Natural killer cell treated with Interleukin-12 subunit alpha and Interleukin-12 subunit beta and Interleukin-15 and Interleukin-18, amount 100 ng/mL, for 72 hours (primary cell): ENCODE measurements around the gene ZNF785. TPM values are rescaled to one million over a fixed set of nuclear protein-coding genes. Genes with fewer than 3 reads are reported as not detected.

ENCODE experiments used
- ATAC-seq, 2 donors: fragments of 150-1000 bp; cut with Tn5 transposase in 1 of 2; sonication (Bioruptor Pico), chemical (Tn5 transposase) in 1 of 2; 2 replicates each; pipeline ENCODE4 v1.10.0; 2021
- DNase-seq: peaks from one replicate; pipeline ENCODE4 v3.0.0; 2022; ENCODE audit warnings: low spot score
- H3K27ac Mint-ChIP-seq, 2 donors: 1 replicate in 1 of 2; 2 replicates in 1 of 2; pipeline ENCODE4 v1.8.0; 2022; ENCODE audit warnings: mixed read lengths in 2 of 2, mild to moderate bottlenecking in 1 of 2, moderate library complexity in 1 of 2
- H3K27me3 Mint-ChIP-seq, 2 donors: 1 replicate in 1 of 2; 2 replicates in 1 of 2; pipeline ENCODE4 v1.8.0; 2022; ENCODE audit warnings: mixed read lengths in 2 of 2
- H3K36me3 Mint-ChIP-seq: one replicate; pipeline ENCODE4 v1.8.0; 2022; ENCODE audit warnings: mixed read lengths
- H3K4me1 Mint-ChIP-seq, 2 donors: 1 replicate in 1 of 2; 2 replicates in 1 of 2; pipeline ENCODE4 v1.8.0; 2022; ENCODE audit warnings: low read depth in 2 of 2, mixed read lengths in 2 of 2, mild to moderate bottlenecking in 1 of 2
- H3K4me3 Mint-ChIP-seq: one replicate; pipeline ENCODE4 v1.8.0; 2022; ENCODE audit warnings: mixed read lengths
- H3K9me3 Mint-ChIP-seq: 2 replicates; pipeline ENCODE4 v1.8.0; 2022; ENCODE audit warnings: mixed read lengths
- total RNA-seq, 2 donors: library from RNA; stranded (reverse); gene quantifications; one replicate each; pipeline ENCODE4 v1.2.3, GENCODE V29; 2022

The ZNF785 gene
- total RNA-seq, 2 donors from 2014 or later: 13.3 to 20.0 TPM

DNA sequence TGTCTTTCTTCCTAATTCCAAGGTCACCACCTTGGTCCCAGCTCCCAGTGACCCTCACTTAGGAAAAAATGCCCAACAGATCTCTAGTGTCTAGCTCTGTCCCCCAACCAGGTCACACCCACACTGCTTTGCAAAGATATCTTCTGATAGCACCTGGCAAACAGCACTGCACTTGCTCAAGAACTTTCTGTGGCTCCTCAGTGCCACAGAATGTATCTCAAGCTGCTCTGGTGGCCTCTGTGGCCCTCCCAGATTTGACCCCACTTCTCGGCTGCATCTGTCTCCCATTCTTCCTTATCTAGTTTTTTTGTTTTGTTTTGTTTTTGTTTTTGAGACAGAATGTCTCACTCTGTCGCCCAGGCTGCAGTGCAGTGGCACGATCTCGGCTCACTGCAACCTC lies 19.0 kb downstream of the ZNF785 start:
- Mint-ChIP-seq H3K4me3 (peak overlapping the region; percentile 85), H3K27me3 (no peaks in the 10 kb centered on the region), H3K27ac (peak overlapping the region; percentile 97 to 99), H3K4me1 (peaks cover 25 to 35% of the 10 kb centered on the region in 2 donors), H3K36me3 (no peaks in the 10 kb centered on the region), H3K9me3 (no peaks in the 10 kb centered on the region)
- no peak for ATAC-seq
- DNase-seq: peak; percentile 12

DNA sequence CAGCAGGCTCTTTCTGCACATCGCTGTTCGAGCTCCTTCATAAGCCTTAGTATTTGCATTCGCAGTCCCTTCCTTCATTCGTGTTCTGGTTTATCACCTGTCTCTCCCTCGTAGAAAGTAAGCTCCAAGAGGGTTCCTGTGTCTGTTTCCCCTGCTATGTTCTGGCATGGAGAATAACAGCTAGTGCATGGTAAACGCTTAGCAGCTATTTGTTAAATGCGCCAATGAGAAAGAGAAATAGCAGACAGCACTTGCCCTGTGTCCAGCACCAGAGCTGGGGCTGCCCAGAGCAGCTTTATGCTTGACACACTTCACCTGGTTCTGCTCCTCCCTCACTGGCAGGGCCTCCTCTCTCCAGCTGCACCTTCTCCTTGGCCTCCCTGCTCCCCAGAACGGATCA lies 19.5 kb downstream of the ZNF785 start:
- H3K4me1 Mint-ChIP-seq: peaks cover 25 to 37% of the 10 kb centered on the region in 2 donors
- peak overlapping the region; percentile 97 to 99 for H3K27ac Mint-ChIP-seq
- no peak for ATAC-seq
- no peaks in the 10 kb centered on the region for H3K36me3 Mint-ChIP-seq
- no peak for DNase-seq
- no peak overlapping the region for H3K4me3 Mint-ChIP-seq
- H3K27me3 Mint-ChIP-seq: no peaks in the 10 kb centered on the region
- H3K9me3 Mint-ChIP-seq: no peaks in the 10 kb centered on the region

DNA sequence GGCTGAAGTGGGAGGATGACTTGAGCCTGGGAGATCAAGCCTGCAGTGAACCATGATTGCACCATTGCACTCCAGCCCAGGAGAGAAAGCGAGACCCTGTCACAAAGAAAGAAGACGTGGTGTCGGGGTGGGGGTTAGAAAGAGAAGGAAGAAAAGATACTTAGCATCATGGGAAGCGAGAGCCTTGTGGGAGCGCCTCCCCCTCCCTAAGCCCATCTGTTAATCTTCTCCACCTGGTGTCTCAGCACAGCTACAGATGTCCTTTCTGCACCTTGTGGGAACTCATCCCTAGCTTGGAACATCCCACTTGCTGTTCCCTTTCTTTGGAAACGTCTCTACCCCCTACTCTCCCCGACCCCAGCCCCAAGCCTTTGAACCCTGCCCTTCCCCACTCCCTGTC lies 20.0 kb downstream of the ZNF785 start:
- Mint-ChIP-seq H3K27ac (peak overlapping the region in 1 of 2 donors; percentile 97), H3K4me3 (no peak overlapping the region)
- ATAC-seq: no peak

DNA sequence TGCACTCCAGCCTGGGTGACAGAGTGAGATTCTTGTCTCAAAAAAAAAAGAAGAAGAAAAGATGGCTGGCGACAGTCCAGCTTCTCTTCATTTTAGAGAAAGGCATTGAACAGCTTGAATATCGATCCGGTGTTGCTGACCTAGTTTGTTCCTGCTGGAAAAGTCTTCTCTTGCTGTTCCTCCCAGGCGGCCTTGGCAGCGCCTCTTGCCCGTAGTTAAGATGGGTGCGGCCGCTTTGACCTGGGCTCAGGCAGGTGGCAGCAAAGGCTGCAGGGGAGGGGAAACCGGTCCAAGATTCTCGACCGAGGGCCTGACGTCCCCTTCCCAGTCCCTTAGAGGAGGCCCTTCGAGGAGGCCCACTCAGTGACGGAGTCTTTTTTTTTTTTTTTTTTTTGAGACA lies 23.5 kb downstream of the ZNF785 start:
- DNase-seq (no peak), ATAC-seq (no peak)
- Mint-ChIP-seq H3K9me3 (no peaks in the 10 kb centered on the region), H3K4me3 (peak overlapping the region; percentile 79), H3K27me3 (no peaks in the 10 kb centered on the region), H3K36me3 (no peaks in the 10 kb centered on the region), H3K4me1 (peaks cover 22 to 31% of the 10 kb centered on the region in 2 donors), H3K27ac (peak overlapping the region; percentile 86 to 96)

More for the DNA sequence above, 20.0 kb downstream of the ZNF785 start:
- no peak for DNase-seq
- peaks cover 25 to 36% of the 10 kb centered on the region in 2 donors for H3K4me1 Mint-ChIP-seq
- H3K27me3 Mint-ChIP-seq: no peaks in the 10 kb centered on the region
- H3K9me3 Mint-ChIP-seq: no peaks in the 10 kb centered on the region
- H3K36me3 Mint-ChIP-seq: no peaks in the 10 kb centered on the region

DNA sequence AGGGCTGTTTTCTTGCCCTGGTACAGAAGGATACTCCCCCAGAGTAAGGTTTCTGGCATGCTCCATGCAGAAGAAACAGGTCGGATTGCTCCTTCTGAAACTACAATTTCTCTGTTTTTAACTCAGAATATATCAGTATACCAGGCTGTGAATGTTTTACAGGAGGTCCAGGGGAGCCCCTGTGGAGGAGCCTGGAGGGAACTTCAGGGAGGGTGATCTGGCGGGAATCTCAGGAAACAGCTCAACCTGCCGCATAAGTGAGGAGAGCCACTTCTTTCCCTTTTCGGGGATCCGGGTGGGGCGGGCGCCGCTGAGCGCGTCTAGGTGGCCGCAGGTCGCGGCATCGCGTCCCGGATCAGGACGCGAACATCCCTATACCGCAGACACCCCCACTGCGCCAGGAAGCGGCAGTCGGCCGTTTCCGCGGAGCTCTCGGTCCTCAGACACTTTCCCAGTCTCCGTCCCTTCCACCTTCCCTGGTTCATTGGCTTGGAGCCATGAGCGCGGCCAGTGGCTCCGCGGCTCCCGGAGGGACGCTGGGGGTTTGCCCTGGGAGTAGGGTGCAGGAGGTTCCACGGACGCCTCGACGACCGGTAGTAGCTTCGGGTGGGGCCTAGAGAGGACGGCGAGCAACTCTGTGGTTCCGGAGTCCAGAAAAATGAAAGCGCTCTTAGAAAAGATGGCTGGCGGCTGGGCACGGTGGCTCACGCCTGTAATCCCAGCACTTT lies 24.2 kb downstream of the ZNF785 start:
- peak; percentile 72 for DNase-seq
- ATAC-seq: no peak
- Mint-ChIP-seq H3K9me3 (no peaks in the 10 kb centered on the region), H3K27me3 (no peaks in the 10 kb centered on the region), H3K27ac (peak overlapping the region; percentile 86 to 96), H3K4me1 (peaks cover 16 to 25% of the 10 kb centered on the region in 2 donors), H3K4me3 (peak overlapping the region; percentile 79), H3K36me3 (no peaks in the 10 kb centered on the region)

DNA sequence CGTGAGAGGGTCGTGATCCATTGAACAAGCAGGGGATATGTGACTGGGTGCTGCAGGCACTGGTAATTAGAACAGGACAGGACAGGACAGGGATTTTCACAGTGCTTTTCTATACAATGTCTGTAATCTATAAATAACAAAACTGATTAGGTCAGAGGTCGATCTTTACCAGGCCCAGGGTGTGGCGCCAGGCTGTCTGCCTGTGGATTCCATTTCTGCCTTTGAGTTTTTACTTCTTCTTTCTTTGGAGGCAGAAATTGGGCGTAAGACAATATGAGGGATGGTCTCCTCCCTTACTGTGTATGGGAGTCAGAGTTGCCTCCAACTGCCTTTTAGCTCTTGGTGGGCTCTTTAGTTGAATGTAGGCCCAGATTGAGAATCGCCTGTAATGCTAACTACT lies 25.8 kb downstream of the ZNF785 start:
- no peak for ATAC-seq
- H3K9me3 Mint-ChIP-seq: no peaks in the 10 kb centered on the region
- DNase-seq: no peak
- H3K4me3 Mint-ChIP-seq: peak overlapping the region; percentile 65
- no peaks in the 10 kb centered on the region for H3K27me3 Mint-ChIP-seq
- no peaks in the 10 kb centered on the region for H3K36me3 Mint-ChIP-seq
- H3K27ac Mint-ChIP-seq: peak overlapping the region; percentile 78 to 93
- peaks cover 17 to 24% of the 10 kb centered on the region in 2 donors for H3K4me1 Mint-ChIP-seq

DNA sequence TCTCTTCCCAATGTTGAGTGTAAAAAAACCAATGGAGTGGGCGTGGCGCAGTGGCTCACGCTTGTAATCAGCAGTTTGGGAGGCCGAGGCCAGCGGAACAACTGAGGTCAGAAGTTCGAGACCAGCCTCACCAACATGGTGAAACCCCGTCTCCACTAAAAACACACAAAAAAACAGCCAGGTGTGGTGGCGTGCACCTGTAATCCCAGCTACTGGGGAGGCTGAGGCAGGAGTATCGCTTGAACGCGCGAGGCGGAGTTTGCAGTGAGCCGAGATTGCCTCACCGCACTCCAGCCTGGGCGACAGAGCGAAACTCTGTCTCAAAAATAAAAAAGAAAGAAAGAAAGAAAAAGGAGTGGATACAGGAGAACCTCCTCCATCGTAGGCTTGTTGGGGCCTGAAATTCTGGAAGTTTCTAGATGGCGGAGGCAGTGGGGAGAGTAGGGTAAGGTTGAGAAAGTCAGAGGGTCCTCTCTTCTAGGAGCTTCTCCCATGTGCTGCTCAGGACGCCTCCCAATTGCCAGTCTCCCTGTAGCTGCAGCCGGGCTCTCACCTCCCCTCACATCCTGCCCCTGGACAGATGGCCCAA lies 26.6 kb downstream of the ZNF785 start:
- ATAC-seq: no peak
- Mint-ChIP-seq H3K4me1 (peaks cover 24 to 30% of the 10 kb centered on the region in 2 donors), H3K4me3 (peak overlapping the region; percentile 84), H3K27me3 (no peaks in the 10 kb centered on the region), H3K36me3 (peaks cover 4% of the 10 kb centered on the region), H3K9me3 (no peaks in the 10 kb centered on the region), H3K27ac (peak overlapping the region; percentile 78 to 93)
- no peak for DNase-seq

DNA sequence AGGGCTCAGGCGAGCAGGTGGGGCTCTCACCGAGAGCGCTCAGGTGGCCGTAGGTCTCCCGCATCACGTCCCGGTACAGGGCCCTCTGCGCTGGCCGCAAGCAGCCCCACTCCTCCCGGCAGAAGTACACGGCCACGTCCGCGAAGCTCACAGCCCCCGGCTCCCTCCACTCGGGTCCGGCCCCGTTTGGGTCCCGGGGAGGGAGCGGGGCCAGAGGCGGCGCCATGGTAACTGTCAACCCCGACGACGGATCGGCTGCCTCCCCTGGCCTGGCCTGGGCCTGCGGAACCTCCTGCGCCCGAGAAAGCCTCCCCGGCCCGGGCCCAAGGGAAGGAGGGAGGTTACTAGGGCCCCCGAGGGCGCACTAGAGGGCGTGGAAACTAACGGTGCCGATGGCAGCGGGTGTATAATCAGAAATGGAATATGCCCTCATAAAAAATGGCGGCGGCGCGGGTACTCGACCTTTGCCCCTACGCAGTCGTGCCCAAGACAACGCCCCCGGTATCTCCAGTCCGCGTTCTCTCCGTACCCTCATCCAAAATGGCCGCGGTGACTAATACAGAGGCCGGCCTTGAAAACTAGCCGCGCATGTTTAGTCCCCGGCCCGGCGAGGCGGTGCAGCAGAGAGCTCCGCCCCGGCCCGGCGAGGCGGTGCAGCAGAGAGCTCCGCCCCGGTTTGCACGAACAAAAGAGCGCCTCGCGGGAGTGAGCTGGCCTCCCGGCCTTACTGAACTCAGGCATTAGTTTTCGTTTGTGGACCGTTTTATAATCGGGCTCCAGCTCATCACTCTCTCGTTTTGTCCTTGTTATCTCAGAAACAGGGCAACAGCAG lies 27.3 kb downstream of the ZNF785 start, which contains the start of gene ZNF764:
TSS of gene ZNF764 (minus strand) at position 418 of the 832 bp plus-strand sequence. CDS start at position 226, 192 bp downstream.
- peak within 1 kb of the TSS; percentile 84 for H3K4me3 Mint-ChIP-seq
- H3K9me3 Mint-ChIP-seq: no peaks in the 10 kb centered on the region
- H3K27ac Mint-ChIP-seq: peak within 1 kb of the TSS; percentile 78 to 93
- H3K27me3 Mint-ChIP-seq: no peaks in the 10 kb centered on the region
- DNase-seq (peak; percentile 98), ATAC-seq (peak; percentile 98 to 99)
- peaks cover 31 to 35% of the 10 kb centered on the region in 2 donors for H3K4me1 Mint-ChIP-seq
- H3K36me3 Mint-ChIP-seq: peaks cover 4% of the 10 kb centered on the region

DNA sequence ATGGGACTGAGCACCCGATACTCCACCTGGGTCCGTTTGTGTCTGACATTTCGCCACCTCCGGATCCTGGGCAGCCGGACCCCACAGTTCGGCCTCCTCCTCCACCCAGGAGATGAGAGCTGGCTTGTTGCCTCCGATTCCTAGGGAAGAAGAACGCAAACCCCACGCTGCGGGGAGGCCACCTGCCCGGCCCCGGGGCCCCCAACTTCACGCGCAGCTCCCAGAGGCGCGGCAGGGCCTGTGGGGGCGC lies 27.9 kb downstream of the ZNF785 start:
- no peak for DNase-seq
- Mint-ChIP-seq H3K4me1 (peaks cover 33 to 38% of the 10 kb centered on the region in 2 donors), H3K4me3 (peak overlapping the region; percentile 84), H3K27ac (peak overlapping the region; percentile 78 to 93), H3K36me3 (peaks cover 4% of the 10 kb centered on the region), H3K9me3 (no peaks in the 10 kb centered on the region), H3K27me3 (no peaks in the 10 kb centered on the region)
- ATAC-seq: peak in 1 of 2 donors; percentile 0

DNA sequence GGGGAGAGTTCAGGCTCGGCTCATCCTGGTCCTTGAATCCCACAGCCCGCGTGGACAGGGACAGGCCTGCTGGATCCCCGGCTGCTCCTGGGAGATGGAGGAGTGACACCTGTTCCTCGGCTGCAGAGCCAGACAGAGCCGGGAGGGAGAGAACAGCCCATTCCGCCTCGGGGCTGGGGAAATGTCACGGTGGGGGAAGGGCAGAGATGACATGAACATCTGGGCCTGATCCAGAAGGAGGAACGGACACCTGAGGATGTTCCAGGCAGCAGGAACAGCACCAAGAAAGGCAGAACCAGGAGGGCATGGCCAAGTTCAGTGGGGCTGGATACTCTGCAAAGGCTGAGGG lies 29.4 kb downstream of the ZNF785 start:
- peaks cover 4% of the 10 kb centered on the region for H3K36me3 Mint-ChIP-seq
- H3K27me3 Mint-ChIP-seq: no peaks in the 10 kb centered on the region
- no peaks in the 10 kb centered on the region for H3K9me3 Mint-ChIP-seq
- peaks cover 44 to 46% of the 10 kb centered on the region in 2 donors for H3K4me1 Mint-ChIP-seq
- peak overlapping the region; percentile 78 to 93 for H3K27ac Mint-ChIP-seq
- peak overlapping the region; percentile 84 for H3K4me3 Mint-ChIP-seq
- ATAC-seq: no peak
- DNase-seq: no peak

DNA sequence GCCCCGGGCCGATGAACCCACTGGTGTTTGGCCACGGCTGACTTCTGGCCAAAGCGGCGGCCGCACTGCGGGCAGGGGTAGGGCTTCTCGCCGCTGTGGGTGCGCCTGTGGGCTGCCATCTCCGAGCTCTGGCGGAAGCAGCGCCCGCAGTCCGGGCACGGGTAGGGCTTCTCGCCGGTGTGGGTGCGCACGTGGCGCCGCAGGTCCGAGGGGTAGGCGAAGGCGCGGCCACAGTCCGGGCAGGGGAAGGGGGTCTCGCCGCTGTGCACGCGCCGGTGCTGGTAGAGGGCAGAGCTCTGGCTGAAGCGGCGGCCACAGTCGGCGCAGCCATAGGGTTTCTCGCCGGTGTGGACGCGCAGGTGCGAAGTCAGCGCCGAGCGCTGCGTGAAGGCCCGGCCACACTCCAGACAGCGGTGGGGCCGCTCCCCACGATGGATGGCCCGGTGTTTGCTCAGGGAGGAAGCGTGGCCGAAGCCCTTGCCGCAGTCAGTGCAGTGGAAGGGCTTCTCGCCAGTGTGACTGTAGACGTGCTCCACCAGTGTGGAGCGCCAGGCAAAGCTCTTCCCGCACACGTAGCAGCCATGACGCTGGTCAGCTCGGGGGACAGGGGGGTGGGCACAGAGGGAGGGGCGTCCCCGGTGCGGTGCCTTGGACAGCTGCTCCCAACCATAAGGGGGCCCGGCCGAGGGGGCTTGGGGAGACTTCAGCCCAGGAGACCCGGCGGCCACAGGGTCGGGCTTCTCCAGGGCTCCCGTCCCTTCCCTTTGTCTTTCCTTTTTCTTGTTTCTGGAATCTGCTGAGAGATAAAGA lies 30.0 kb downstream of the ZNF785 start:
- Mint-ChIP-seq H3K27ac (peak overlapping the region; percentile 78 to 93), H3K4me3 (peak overlapping the region; percentile 84), H3K36me3 (peaks cover 4% of the 10 kb centered on the region), H3K4me1 (peaks cover 44 to 45% of the 10 kb centered on the region in 2 donors), H3K27me3 (no peaks in the 10 kb centered on the region), H3K9me3 (no peaks in the 10 kb centered on the region)
- no peak for DNase-seq
- ATAC-seq: no peak

DNA sequence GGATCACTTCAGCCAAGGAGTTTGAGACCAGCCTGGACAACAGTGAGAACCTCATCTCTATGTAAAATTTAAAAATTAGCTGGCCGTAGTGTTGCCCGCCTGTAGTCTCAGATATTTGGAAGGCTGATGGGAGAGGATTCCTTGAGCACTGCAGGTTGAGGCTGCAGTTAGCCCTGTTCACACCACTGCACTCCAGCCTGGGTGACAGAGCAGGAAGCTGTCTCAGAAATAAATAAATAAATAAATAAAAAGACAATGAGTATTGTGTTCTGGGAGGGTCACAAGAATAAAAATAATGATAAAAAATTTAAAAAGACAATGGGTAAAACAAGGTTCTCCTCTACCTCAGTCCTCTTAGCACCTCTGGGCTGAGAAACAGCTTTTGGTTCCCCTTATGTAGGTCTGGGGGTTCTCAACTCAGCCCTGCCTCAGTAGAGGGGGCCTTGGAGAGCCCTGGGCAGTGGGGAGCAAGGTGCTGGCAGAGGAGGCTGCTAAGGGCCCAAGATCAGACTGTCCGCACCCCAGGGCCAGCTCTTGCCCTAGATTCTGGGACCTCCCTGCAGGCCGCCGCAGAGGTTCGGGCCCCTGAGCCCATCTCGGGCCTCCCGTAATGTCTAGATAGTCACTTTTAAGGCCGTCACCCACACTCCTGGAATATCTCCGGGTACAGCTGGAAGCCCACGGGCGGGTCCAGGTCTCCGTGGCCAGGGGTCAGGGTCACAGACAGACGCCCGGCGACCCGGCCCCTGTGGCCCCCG lies 30.8 kb downstream of the ZNF785 start:
- no peaks in the 10 kb centered on the region for H3K9me3 Mint-ChIP-seq
- peaks cover 44 to 45% of the 10 kb centered on the region in 2 donors for H3K4me1 Mint-ChIP-seq
- no peaks in the 10 kb centered on the region for H3K27me3 Mint-ChIP-seq
- DNase-seq: no peak
- H3K36me3 Mint-ChIP-seq: peaks cover 4% of the 10 kb centered on the region
- H3K27ac Mint-ChIP-seq: peak overlapping the region; percentile 70 to 94
- H3K4me3 Mint-ChIP-seq: no peak overlapping the region
- no peak for ATAC-seq
